WTC11 (cell line): Measurements from ENCODE around the gene LCAT.

Experiments
- E2F5 ChIP-seq: sonication (generic); formaldehyde crosslinking; IDR thresholded peaks from 2 replicates; pipeline ENCODE4 v1.8.1; 2022; ENCODE audit warnings: mild to moderate bottlenecking, moderate library complexity, missing genetic modification reagents
- ELF4 ChIP-seq: sonication (generic); formaldehyde crosslinking; IDR thresholded peaks from 2 replicates; pipeline ENCODE4 v1.8.1; 2022; ENCODE audit warnings: low read depth, mild to moderate bottlenecking, moderate library complexity, missing genetic modification reagents
- ESRRA ChIP-seq: sonication (generic); formaldehyde crosslinking; IDR thresholded peaks from 2 replicates; pipeline ENCODE4 v1.8.1; 2022; ENCODE audit warnings: mild to moderate bottlenecking, missing genetic modification reagents, borderline replicate concordance
- HMGA2 ChIP-seq: fragments of 250-450 bp; sonication (Bioruptor Pico); IDR thresholded peaks from 2 replicates; pipeline ENCODE4 v1.4.0; 2021; ENCODE audit warnings: mild to moderate bottlenecking, moderate library complexity
- IRF1 ChIP-seq: sonication (generic); formaldehyde crosslinking; IDR thresholded peaks from 2 replicates; pipeline ENCODE4 v1.8.0; 2023; ENCODE audit warnings: missing genetic modification reagents
- RELA ChIP-seq: sonication (generic); formaldehyde crosslinking; IDR thresholded peaks from 2 replicates; pipeline ENCODE4 v1.8.1; 2022; ENCODE audit warnings: missing genetic modification reagents, mild to moderate bottlenecking, borderline replicate concordance
- SMAD4 ChIP-seq: sonication (generic); formaldehyde crosslinking; IDR thresholded peaks from 2 replicates; pipeline ENCODE4 v1.8.0; 2022; ENCODE audit warnings: mild to moderate bottlenecking, missing genetic modification reagents
- SP1 ChIP-seq: sonication (generic); formaldehyde crosslinking; conservative IDR thresholded peaks from 2 replicates; pipeline ENCODE4 v1.8.1; 2022; ENCODE audit warnings: missing genetic modification reagents
- USF1 ChIP-seq: sonication (generic); formaldehyde crosslinking; IDR thresholded peaks from 2 replicates; pipeline ENCODE4 v1.8.0; 2022; ENCODE audit warnings: mild to moderate bottlenecking, missing genetic modification reagents
- ZNF138 ChIP-seq: sonication (generic); formaldehyde crosslinking; conservative IDR thresholded peaks from 2 replicates; pipeline ENCODE4 v1.8.1; 2022; ENCODE audit warnings: mild to moderate bottlenecking, moderate library complexity, missing genetic modification reagents
- TF ChIP-seq, protein P1 (sequence below): fragments of 200-600 bp; IDR thresholded peaks from 2 replicates; pipeline ENCODE4 v1.8.0; 2022; ENCODE audit warnings: antibody characterized with exemption
- TF ChIP-seq, protein P2 (sequence below): sonication (generic); formaldehyde crosslinking; IDR thresholded peaks from 2 replicates; pipeline ENCODE4 v1.8.0; 2022; ENCODE audit warnings: mild to moderate bottlenecking, missing genetic modification reagents
- TF ChIP-seq, protein P3 (sequence below): sonication (generic); formaldehyde crosslinking; IDR thresholded peaks from 2 replicates; pipeline ENCODE4 v1.8.1; 2022; ENCODE audit warnings: low read depth, mild to moderate bottlenecking, moderate library complexity, missing genetic modification reagents, borderline replicate concordance

GRCh38 chr16:67988675-67989074 is 44.8 kb upstream of the LCAT start:
- TF ChIP-seq SMAD4 (CRISPR knock-in tag) (no peak), SP1 (CRISPR knock-in tag) (no peak), RELA (CRISPR knock-in tag) (no peak), ESRRA (no peak), USF1 (no peak), E2F5 (no peak), IRF1 (CRISPR knock-in tag) (no peak), ZNF138 (no peak), ELF4 (CRISPR knock-in tag) (no peak), HMGA2 (CRISPR knock-in tag) (no peak)
- TF ChIP-seq, protein P1, sequence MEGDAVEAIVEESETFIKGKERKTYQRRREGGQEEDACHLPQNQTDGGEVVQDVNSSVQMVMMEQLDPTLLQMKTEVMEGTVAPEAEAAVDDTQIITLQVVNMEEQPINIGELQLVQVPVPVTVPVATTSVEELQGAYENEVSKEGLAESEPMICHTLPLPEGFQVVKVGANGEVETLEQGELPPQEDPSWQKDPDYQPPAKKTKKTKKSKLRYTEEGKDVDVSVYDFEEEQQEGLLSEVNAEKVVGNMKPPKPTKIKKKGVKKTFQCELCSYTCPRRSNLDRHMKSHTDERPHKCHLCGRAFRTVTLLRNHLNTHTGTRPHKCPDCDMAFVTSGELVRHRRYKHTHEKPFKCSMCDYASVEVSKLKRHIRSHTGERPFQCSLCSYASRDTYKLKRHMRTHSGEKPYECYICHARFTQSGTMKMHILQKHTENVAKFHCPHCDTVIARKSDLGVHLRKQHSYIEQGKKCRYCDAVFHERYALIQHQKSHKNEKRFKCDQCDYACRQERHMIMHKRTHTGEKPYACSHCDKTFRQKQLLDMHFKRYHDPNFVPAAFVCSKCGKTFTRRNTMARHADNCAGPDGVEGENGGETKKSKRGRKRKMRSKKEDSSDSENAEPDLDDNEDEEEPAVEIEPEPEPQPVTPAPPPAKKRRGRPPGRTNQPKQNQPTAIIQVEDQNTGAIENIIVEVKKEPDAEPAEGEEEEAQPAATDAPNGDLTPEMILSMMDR: no peak
- TF ChIP-seq, protein P2, sequence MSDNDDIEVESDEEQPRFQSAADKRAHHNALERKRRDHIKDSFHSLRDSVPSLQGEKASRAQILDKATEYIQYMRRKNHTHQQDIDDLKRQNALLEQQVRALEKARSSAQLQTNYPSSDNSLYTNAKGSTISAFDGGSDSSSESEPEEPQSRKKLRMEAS (CRISPR knock-in tag): no peak
- TF ChIP-seq, protein P3, sequence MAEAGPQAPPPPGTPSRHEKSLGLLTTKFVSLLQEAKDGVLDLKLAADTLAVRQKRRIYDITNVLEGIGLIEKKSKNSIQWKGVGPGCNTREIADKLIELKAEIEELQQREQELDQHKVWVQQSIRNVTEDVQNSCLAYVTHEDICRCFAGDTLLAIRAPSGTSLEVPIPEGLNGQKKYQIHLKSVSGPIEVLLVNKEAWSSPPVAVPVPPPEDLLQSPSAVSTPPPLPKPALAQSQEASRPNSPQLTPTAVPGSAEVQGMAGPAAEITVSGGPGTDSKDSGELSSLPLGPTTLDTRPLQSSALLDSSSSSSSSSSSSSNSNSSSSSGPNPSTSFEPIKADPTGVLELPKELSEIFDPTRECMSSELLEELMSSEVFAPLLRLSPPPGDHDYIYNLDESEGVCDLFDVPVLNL (CRISPR knock-in tag): no peak
